ENCODE data around the gene CXCL5.

CXCL5 gene

GRCh38 chr4:73998040-73999011, at the start of gene CXCL5:
TSS of gene CXCL5 (minus strand) at chr4:73998677. CDS start at chr4:73998581, 96 bp downstream.
- no peak for DNase-seq

- no peak for DNase-seq
These were observed 48.7 kb upstream of the CXCL5 start for GRCh38 chr4:74047152-74047551.

- no peak for DNase-seq
These were observed 47.3 kb upstream of the CXCL5 start for GRCh38 chr4:74045772-74046171.

- no peak for DNase-seq
These were observed 46.8 kb upstream of the CXCL5 start for GRCh38 chr4:74045247-74045646.

- no peak for DNase-seq
These were observed 46.2 kb upstream of the CXCL5 start for GRCh38 chr4:74044677-74045076.

- DNase-seq = no peak
These were observed 44.2 kb upstream of the CXCL5 start for GRCh38 chr4:74042681-74043080.

- DNase-seq = no peak
These were observed 42.9 kb upstream of the CXCL5 start for GRCh38 chr4:74041418-74041817.

GRCh38 chr4:74039315-74039763, 40.9 kb upstream of the CXCL5 start:
- no peak for DNase-seq

GRCh38 chr4:74038425-74039314, 40.2 kb upstream of the CXCL5 start, which contains the start of gene CXCL3:
TSS of gene CXCL3 (minus strand) at chr4:74038689. CDS start at chr4:74038611, 78 bp downstream.
- DNase-seq = no peak

- no peak for DNase-seq
These were observed 39.6 kb upstream of the CXCL5 start for GRCh38 chr4:74038086-74038424.

- no peak for DNase-seq
These were observed 38.8 kb upstream of the CXCL5 start for GRCh38 chr4:74037076-74037955.

- DNase-seq = no peak
These were observed 35.3 kb upstream of the CXCL5 start for GRCh38 chr4:74033739-74034138.

GRCh38 chr4:74032064-74032463, 33.6 kb upstream of the CXCL5 start:
- DNase-seq = no peak

GRCh38 chr4:74031576-74031975, 33.1 kb upstream of the CXCL5 start:
- DNase-seq = no peak

GRCh38 chr4:74030285-74030684, 31.8 kb upstream of the CXCL5 start:
- DNase-seq = no peak

- DNase-seq = no peak
These were observed 30.0 kb upstream of the CXCL5 start for GRCh38 chr4:74028504-74028903.

GRCh38 chr4:74023709-74024108, 25.2 kb upstream of the CXCL5 start:
- no peak for DNase-seq

- no peak for DNase-seq
These were observed 23.1 kb upstream of the CXCL5 start for GRCh38 chr4:74021601-74022000.

GRCh38 chr4:74018771-74019170, 20.3 kb upstream of the CXCL5 start:
- no peak for DNase-seq

- no peak for DNase-seq
These were observed 19.6 kb upstream of the CXCL5 start for GRCh38 chr4:74018116-74018515.

GRCh38 chr4:74016068-74016467, 17.6 kb upstream of the CXCL5 start:
- no peak for DNase-seq

- DNase-seq = no peak
These were observed 16.8 kb upstream of the CXCL5 start for GRCh38 chr4:74015126-74015780.
